Heart right ventricle (tissue), 16 donors: Measurements from ENCODE around the gene SLC9A2. TPM values are rescaled to one million over a fixed set of nuclear protein-coding genes. Genes with fewer than 3 reads are reported as not detected.

Experiments
- ATAC-seq, 8 donors: fragments of 200-7000 bp; cut with Tn5 transposase; one replicate each; pipeline ENCODE4 v1.9.1; 2020; ENCODE audit warnings: mild to moderate bottlenecking in 8 of 8, moderate library complexity in 8 of 8, moderate number of reproducible peaks in 1 of 8
- DNase-seq, 2 donors: peaks; one replicate each; pipeline ENCODE4 v3.0.0-alpha.2; 2020
- H3K27ac ChIP-seq, 10 donors: fragments of 200-600 bp; sonication (generic) in 2 of 10; one replicate each; pipeline versions ENCODE4 v1.5.0 to v1.8.0; 2020 to 2022; ENCODE audit warnings: mild to moderate bottlenecking in 3 of 10
- H3K27me3 ChIP-seq, 7 donors: fragments of 200-600 bp; one replicate each; pipeline ENCODE4 v1.8.0; 2021 to 2022; ENCODE audit warnings: mild to moderate bottlenecking in 2 of 7
- H3K36me3 ChIP-seq, 9 donors: fragments of 200-600 bp; sonication (generic) in 1 of 9; one replicate each; pipeline versions ENCODE4 v1.5.0 to v1.8.0; 2020 to 2022; ENCODE audit warnings: mild to moderate bottlenecking in 2 of 9
- H3K4me1 ChIP-seq, 9 donors: fragments of 200-600 bp; sonication (generic) in 1 of 9; one replicate each; pipeline versions ENCODE4 v1.5.0 to v1.8.0; 2020 to 2022; ENCODE audit warnings: mild to moderate bottlenecking in 4 of 9
- H3K4me3 ChIP-seq, 10 donors: fragments of 200-600 bp; sonication (generic) in 2 of 10; one replicate each; pipeline versions ENCODE4 v1.5.0 to v1.8.0; 2020 to 2022; ENCODE audit warnings: mild to moderate bottlenecking in 7 of 10, moderate library complexity in 2 of 10
- H3K9me3 ChIP-seq, 11 donors: fragments of 200-600 bp in 10 of 11; sonication (generic) in 2 of 11; one replicate each; pipeline versions ENCODE4 v1.5.0 to v1.8.0; 2013 to 2022; ENCODE audit warnings: mild to moderate bottlenecking in 2 of 11, control low read depth in 1 of 11, moderate library complexity in 1 of 11
- WGBS, 2 donors: extraction: QIAGEN DNeasy Blood & Tissue Kit; methylation state at CpG; one replicate each; pipeline ENCODE4 v1.1.7; 2013; ENCODE audit warnings: inconsistent platforms in 1 of 2; 5-methylcytosine and 5-hydroxymethylcytosine counted together
- intact Hi-C, 10 donors: fragments of 100-400 bp; cut with DNase I; formaldehyde crosslinking; loops; one replicate each; pipeline versions ENCODE4 v1.11.1 to v1.14.2; 2022
- polyA plus RNA-seq, 2 donors: library from polyadenylated mRNA; stranded (reverse); fragments of 200-250 nt; gene quantifications; one replicate each; pipeline ENCODE4 v1.2.3, GENCODE V29; 2013
- total RNA-seq, 10 donors: library from RNA; stranded (reverse); fragmentation: NEBNext Ultra II Directional in 3 of 10; extraction: Animal tissue kit (Norgen Biotek cat#: 25700) in 3 of 10; gene quantifications; one replicate each; pipeline versions ENCODE4 v1.2.1 to v1.2.4, GENCODE V29; 2021 to 2023
- TF ChIP-seq, protein P1 (sequence below), 9 donors: fragments of 200-600 bp; sonication (generic) in 2 of 9; IDR thresholded peaks; one replicate each; pipeline versions ENCODE4 v1.5.0 to v1.8.0; 2021 to 2022; ENCODE audit warnings: antibody characterized with exemption in 9 of 9, mild to moderate bottlenecking in 5 of 9, moderate library complexity in 1 of 9
- donor health status: Arrhythmogenic right ventricular cardiomyopathy.
- donor health status: ischemic (EF 13 %, LVEDD 7.1; RV severe dilation, severe dysfunction).
- donor health status: healthy with polysubstance abuse.
- donor health status: DM: no; HTN: yes; CAD: no.
- donor health status: DM: no; HTN: no; CAD: no.
- donor health status: ischemic (EF 25% LVEDD 6.9; RV normal size, moderate dysfunction).
- donor health status: ischemic (EF 25% LVEDD 5.7; RV mildly dilated, moderate dysfunction).
- donor health status: healthy.
- donor health status: DM: yes; HTN: yes; CAD: no.
- donor health status: Ischemic cardiomyopathy.
- donor health status: ischemic (EF 35%, LVEDD 5.7; RV mildly dilated, moderate dysfunction).
- donor health status: nonischemic (EF 11% LVEDD 7.7; RV severe dilation, severe dysfunction).
- donor health status: DM: yes; HTN: yes; CAD: no.
- donor health status: PGD.
- donor health status: ischemic (EF 29% LVEDD 5.4; RV normal size, mild dysfunction).
- donor health status: nonischemic (EF 23%, LVEDD 6.1; RV moderate dilation, normal function).

SLC9A2 gene
- total and polyA plus RNA-seq, 12 donors: under 0.01 to 0.21 (median 0.17) TPM; not detected in 5

DNA sequence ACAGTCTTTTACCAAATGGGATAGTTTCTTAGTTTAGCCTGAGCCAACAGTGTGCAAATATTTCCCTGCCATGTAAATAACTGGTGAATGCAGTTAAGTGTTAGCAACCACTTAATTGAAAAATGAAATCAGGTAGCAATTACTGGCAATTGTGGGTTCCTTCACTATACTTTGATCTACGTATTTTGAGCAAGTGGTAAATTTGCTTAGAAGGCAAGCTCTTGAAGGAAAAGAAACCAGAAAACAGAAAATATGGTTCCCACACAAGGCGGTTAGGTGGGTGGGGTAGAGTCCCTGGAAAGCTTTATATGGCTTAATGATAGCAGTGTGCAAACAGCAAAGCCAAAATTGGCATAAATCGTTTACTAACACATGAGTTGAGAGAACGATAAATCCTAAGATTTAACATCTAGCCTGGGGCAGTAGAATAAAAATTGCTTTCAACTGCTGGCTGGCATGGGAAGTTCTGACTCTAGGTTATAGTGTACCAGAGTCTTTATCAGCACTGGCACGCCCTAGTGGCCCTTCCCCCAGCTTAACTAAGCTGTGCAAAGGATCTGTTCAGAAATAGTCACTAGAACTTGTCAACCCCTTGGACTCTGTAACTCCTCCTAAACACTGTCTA lies 17.0 kb downstream of the SLC9A2 start:
- 68 to 72% methylated on average over 5 of the region's 5 CpGs for WGBS, 2 donors
- Histone ChIP-seq H3K27ac (no peak overlapping the region), H3K36me3 (no peaks in the 10 kb centered on the region), H3K27me3 (peaks cover 0 to 9% (median 0%) of the 10 kb centered on the region in 7 donors), H3K9me3 (no peaks in the 10 kb centered on the region), H3K4me3 (no peak overlapping the region), H3K4me1 (no peaks in the 10 kb centered on the region)
- TF ChIP-seq, protein P1, sequence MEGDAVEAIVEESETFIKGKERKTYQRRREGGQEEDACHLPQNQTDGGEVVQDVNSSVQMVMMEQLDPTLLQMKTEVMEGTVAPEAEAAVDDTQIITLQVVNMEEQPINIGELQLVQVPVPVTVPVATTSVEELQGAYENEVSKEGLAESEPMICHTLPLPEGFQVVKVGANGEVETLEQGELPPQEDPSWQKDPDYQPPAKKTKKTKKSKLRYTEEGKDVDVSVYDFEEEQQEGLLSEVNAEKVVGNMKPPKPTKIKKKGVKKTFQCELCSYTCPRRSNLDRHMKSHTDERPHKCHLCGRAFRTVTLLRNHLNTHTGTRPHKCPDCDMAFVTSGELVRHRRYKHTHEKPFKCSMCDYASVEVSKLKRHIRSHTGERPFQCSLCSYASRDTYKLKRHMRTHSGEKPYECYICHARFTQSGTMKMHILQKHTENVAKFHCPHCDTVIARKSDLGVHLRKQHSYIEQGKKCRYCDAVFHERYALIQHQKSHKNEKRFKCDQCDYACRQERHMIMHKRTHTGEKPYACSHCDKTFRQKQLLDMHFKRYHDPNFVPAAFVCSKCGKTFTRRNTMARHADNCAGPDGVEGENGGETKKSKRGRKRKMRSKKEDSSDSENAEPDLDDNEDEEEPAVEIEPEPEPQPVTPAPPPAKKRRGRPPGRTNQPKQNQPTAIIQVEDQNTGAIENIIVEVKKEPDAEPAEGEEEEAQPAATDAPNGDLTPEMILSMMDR (IDR thresholded peaks at IDR 0.05): no peak
- intact Hi-C loops: no loop called here
- DNase-seq (no peak), ATAC-seq (peak in 5 of 8 donors; percentile 39 to 73 (median 67))

DNA sequence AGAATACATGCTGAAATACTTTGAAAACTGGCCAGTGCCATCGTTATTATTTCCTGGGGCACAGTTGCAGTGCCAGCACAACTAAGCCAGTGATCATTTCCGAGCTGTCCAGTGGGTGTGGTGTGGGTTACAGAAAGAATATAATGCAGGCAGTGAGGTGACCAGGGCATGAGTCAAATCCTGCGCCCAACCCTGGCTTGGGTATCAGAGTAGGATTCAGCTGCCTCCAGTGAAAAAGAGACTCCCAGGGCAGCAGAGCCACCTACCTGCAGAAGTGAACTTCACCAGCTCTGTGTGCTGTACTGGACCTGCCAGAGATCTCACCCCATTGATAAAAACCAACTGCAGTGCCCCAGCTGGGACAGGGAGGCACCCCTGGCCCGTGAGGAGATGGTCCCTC lies 18.0 kb downstream of the SLC9A2 start:
- H3K27ac ChIP-seq: no peak overlapping the region
- peaks cover 0 to 16% (median 0%) of the 10 kb centered on the region in 7 donors for H3K27me3 ChIP-seq
- no peak for DNase-seq
- no peak for ATAC-seq
- intact Hi-C loops: no loop called here
- 68 to 70% methylated on average over 4 of the region's 4 CpGs for WGBS, 2 donors
- no peaks in the 10 kb centered on the region for H3K9me3 ChIP-seq
- no peak overlapping the region for H3K4me3 ChIP-seq
- no peaks in the 10 kb centered on the region for H3K36me3 ChIP-seq
- no peaks in the 10 kb centered on the region for H3K4me1 ChIP-seq
- TF ChIP-seq, protein P1 (IDR thresholded peaks at IDR 0.05): no peak

DNA sequence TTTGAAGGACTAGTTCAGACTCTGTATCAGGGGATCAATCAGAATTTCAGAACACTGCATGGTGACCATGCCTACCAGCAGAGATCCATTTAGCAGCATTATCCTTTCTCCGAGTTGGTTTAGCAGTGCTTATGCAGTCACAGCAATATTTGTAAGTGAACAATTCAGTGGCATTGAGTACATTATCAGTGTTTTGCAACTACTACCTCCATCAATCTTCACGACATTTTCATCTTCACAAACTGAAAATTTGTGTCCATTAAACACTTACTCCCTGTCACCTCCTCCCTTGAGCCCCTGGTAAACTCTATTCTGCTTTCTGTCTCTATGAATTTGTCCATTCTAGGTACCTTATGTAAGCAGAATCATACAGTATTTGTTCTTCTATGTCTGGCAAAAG lies 20.1 kb downstream of the SLC9A2 start:
- ATAC-seq (no peak), DNase-seq (no peak)
- peaks cover 0 to 26% (median 13%) of the 10 kb centered on the region in 7 donors for H3K27me3 ChIP-seq
- intact Hi-C loops: no loop called here
- H3K36me3 ChIP-seq: no peaks in the 10 kb centered on the region
- TF ChIP-seq, protein P1 (IDR thresholded peaks at IDR 0.05): no peak
- no peaks in the 10 kb centered on the region for H3K9me3 ChIP-seq
- 75 to 82% methylated on average over 2 of the region's 2 CpGs for WGBS, 2 donors
- H3K4me1 ChIP-seq: no peaks in the 10 kb centered on the region
- H3K27ac ChIP-seq: no peak overlapping the region
- no peak overlapping the region for H3K4me3 ChIP-seq

DNA sequence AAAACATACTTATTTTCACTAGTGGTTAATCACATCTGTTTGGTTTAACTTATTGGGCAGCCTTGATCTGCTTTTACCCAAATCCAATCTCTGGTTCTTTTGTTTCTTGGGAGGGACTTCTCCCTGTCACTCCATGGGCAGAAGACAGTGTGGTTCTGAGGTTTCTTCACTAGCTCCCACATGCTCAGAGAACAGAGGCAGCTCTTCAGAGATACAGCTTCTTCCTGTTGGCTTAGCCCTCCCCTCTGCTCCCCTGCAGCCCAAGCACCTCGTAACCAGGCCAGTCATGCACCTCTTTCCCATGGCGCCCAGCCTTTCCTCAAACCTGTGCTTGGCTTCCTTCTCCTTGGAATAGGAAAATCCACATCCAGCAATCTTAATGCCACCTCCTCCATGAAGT lies 32.8 kb downstream of the SLC9A2 start:
- DNase-seq: no peak
- Histone ChIP-seq H3K27ac (no peak overlapping the region), H3K4me3 (no peak overlapping the region), H3K4me1 (no peaks in the 10 kb centered on the region), H3K27me3 (peaks cover 0 to 4% (median 0%) of the 10 kb centered on the region in 7 donors), H3K36me3 (no peaks in the 10 kb centered on the region), H3K9me3 (peaks cover 0 to 17% (median 0%) of the 10 kb centered on the region in 11 donors)
- 72 to 80% methylated on average over 2 of the region's 2 CpGs for WGBS, 2 donors
- TF ChIP-seq, protein P1 (IDR thresholded peaks at IDR 0.05): no peak
- no peak for ATAC-seq
- intact Hi-C loops: no loop called here
